G401 (cell line): ENCODE data around the gene APCDD1L. TPM values are rescaled to one million over a fixed set of nuclear protein-coding genes. Genes with fewer than 3 reads are reported as not detected.
"Not testable (repeated sequence)": the region's sequence is repeated elsewhere in the genome, so short reads cannot be mapped to it uniquely, and the experiment has no call there.

Experiments
- DNase-seq: peaks from one replicate; pipeline ENCODE4 v3.0.0-alpha.2; 2015; ENCODE audit warnings: low spot score
- in situ Hi-C: cut with HindIII; loops from 2 replicates; pipeline ENCODE4 v1.10.0; 2016; ENCODE audit warnings: low sequenced_read_pairs, mixed read lengths
- total RNA-seq: library from RNA; depleted of rRNA; stranded (reverse); fragments of >200 nt; shearing (Covaris generic); gene quantifications from 2 replicates; pipeline ENCODE4 v1.2.3, GENCODE V29; 2014

Gene APCDD1L
- total RNA-seq, 1 experiment from 2014 or later = not detected

DNA sequence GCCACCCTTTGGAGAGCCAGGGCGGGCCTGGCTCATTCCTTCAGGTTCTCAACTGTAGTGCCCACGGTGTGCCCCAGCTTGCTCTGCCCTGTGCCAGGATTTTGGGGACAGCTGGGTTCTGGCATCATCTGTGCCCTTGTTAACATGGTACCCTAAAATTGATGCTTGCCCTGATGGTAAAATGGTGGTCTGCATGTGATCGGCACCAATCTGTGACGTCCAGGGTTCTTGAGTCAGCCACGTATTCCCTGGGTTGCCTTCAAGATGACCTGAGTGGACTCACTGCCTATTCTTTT, 31.2 kb upstream of the APCDD1L start:
- no peak for DNase-seq
- in situ Hi-C loops = no loop called here

DNA sequence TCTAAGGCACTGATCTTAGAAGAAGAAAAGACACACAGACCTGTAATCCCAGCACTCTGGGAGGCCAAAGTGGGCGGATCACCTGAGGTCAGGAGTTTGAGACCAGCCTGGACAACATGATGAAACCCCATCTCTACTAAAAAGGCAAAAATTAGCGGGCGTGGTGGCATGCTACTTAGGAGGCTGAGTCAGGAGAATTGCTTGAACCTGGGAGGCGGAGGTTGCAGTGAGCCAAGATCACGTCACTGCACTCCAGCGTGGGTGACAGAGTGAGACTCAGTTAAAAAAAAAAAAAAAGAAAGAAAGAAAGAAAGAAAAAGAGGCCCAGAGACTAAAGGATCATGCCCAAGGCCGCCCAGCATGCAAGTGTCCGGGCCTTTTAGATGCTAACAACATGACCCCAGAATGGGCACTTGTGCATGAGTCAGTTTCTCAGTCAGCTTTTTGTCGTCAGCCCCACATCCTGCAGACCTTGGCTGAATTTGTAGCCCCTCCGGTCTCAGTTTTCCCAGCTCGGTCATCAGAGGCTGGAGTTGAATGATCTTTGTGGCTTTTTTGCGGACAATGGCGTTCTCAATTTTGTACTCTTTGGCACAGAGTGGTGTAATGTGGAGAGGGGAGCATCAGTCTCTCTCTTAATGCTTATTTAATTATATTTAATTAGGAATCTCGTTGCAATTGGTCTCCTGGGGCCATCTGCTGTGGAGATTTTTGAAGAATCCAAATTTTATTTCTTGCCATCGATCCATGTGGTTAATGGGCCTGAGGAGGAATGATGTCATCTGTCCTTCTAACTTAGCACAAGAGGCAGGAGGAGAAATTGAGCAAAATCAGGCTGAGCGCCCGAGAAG, 30.6 kb upstream of the APCDD1L start:
- in situ Hi-C loops = no loop called here
- DNase-seq = no peak

DNA sequence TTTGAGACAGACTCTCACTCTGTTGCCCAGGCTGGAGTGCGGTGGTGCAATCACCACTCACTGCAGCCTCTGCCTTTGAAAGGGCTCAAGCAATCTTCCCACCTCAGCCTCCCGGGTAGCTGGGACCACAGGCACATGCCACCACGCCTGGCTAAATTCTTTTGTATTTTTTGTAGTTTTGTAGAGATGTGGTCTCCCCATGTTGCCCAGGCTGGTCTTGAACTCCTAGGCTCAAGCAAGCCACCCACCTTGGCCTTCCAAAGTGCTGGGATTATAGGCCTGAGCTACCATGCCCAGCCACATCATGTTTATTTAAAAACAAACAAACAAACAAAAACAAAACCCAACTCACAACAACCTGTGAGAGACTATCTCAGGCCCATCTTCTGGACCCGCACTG, 29.7 kb upstream of the APCDD1L start:
- in situ Hi-C loops = no loop called here
- DNase-seq = no peak

DNA sequence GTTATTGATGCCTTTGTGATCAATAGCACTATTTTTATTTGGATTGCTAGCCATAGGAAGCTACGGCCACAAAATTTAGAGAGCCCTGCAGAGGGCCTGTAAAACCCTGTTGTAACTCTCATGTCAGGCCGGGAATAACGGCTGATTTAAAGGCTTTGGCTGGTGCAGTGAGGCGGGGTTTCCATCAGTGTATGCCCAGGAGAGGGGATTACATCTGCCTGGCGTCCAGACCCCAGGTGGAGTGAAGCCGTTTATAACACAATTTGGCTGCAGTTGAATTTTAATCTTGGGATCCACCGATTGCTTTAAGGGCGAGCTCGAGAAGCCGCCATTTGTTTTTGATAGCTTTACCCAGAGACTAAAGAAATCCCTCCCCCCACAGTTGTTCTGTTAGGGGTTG, 29.1 kb upstream of the APCDD1L start:
- DNase-seq = no peak

DNA sequence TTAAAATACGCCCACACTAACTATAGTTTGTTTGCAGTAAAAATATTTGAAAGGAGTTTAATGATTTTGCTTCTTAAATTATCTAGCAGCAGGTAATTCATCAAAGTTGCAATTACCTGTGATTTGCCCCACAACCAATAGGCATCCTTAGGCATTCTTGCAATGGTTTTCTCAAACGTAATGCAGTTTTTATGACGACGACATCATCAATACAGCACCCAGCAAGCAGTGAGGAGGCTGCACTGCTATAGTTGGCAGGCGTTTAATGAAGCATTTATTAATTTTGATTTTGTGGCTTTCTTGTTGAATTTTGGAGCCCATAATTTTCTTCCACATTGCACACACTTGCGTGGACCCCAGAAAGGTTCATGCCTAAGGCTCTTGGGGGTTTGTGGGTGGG, 28.1 kb upstream of the APCDD1L start:
- no peak for DNase-seq
- in situ Hi-C loops = no loop called here

More for the DNA sequence above, 29.1 kb upstream of the APCDD1L start:
- in situ Hi-C loops = no loop called here

DNA sequence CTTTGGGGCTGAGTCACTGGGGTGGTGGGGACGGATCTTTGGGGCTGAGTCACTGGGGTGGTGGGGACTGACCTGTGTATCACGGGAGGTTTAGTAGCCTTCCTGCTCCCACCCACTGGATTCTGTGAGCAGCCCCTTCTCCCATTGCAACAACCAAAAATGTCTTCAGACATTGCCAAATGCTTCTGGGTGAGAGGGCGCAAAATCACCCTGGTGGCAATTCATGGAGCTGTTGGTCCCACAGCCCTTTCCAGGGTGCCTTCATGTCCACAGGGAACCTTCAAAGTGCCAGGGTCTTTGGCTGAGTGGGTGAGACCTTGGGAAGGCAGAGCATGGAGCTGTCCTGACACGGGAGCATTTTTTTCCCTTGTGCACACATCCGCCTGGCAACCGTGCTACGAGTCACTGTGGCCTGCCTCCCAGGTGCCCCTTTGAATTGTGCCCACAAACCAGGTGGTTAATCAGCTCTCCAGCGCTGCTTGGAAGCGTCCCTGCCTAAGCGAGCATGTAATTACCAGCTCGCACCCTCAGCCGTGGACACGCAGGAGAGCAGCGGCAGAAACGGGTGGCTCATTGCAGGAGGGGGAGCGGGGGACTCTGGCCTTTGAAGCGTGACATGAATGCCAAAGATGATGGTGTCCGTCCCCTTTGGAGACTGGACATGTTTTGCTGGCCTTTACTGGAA, 27.4 kb upstream of the APCDD1L start:
- in situ Hi-C loops = no loop called here
- no peak for DNase-seq

DNA sequence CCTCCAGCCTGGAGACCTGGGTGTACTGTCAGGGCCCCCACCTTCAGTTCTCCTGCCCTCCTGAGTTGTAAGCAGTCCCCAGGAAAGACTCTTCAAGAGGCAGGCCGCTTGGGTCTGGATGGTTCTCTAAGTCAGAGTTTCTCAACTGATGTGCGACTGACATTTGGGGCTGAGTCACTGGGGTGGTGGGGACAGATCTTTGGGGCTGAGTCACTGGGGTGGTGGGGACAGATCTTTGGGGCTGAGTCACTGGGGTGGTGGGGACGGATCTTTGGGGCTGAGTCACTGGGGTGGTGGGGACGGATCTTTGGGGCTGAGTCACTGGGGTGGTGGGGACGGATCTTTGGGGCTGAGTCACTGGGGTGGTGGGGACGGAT, 26.8 kb upstream of the APCDD1L start:
- DNase-seq, in situ Hi-C loops: not testable (repeated sequence)

DNA sequence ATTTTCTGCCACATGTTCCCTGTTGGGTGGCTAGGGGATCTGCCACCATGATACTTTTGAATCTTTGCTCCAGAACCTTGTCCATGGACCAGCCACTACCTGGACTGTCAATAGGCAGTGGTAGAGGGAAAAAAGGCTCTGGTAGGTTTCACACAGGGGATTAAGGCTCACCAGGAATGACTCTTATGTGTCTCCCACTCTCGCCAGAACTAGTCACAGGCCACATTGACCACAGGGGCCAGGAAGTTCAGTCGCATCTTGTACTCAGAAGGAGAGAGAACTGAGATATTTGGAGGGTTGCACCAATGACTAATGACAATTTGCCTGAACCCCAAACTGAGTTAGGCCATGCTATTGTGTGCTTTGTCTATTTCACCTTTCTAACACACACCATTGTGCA, 23.6 kb upstream of the APCDD1L start:
- no peak for DNase-seq
- in situ Hi-C loops = no loop called here

DNA sequence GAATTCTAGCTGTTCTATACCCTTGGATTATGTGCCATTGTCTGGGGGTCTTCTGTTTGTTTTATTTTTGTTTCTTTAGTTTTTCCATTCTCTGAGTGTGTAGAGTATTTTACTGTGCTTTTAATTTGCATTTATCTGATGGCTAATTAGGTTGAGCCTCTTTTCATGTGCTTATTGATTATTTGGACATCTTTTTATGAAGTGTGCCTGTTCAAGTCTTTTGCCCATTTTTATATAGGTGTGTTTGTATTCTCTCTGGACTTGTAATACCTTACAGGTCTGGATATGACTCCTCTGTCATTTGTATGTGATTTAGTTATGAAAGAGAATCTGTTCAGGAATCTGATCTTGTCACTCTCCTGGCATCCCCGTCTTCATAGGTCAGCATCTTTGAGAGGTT, 22.6 kb upstream of the APCDD1L start:
- no peak for DNase-seq
- in situ Hi-C loops = no loop called here

DNA sequence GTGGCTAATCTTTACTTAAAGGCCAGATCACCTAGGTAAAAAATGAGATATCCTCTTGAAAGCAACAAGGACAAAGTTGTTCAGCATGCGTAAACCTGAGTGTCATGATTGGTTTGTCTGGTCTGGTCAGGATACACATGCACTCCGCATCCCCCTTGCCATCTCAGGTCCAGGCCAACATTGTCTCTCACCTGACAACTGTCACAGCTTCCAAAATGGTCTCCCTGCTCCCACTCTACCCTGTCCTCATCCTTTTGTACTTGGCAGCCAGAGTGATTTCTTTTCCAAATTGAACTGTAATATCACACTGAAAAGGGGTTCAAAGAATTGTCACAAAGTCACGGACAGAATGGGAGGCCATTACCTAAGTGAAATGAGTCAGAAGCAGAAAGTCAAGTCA, 21.1 kb upstream of the APCDD1L start:
- no peak for DNase-seq
- in situ Hi-C loops = no loop called here

DNA sequence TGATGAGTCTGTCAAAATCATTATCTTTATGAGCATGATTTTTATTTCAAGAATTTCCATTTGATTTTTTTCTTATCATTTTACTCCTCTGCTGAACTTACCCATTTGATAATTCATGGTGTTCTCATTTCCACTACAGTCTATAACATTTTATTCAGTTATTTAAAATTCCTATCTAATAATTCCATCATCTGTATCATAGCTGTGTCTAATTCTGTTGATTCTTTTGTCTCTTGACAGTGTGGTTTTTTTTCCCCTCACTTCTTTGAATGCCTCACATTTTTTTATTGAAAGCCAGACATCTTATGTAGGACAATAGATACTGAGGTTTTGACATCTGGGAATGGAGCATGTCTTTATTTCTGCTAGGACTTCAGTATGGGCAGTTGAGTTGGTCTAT, 16.5 kb upstream of the APCDD1L start:
- in situ Hi-C loops = no loop called here
- DNase-seq = no peak

DNA sequence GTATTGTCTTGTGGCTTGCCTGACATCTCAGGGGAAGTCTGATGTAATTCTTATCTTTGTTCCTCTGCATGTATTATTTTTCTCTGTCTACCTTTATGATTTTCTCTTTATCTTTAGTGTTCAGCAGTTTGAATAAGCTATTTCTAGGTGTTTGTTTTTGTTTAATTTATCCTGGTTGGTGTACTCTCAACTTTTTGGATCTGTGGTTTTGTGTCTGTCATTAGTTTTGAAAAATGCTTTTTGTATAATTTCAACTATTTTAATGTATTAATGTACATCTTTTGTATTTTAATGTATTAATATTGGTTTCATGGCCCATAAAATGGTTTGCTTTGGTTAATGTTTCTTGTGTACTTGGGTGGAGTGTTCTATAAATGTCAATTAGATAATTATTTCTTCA, 15.9 kb upstream of the APCDD1L start:
- in situ Hi-C loops = no loop called here
- DNase-seq = no peak

DNA sequence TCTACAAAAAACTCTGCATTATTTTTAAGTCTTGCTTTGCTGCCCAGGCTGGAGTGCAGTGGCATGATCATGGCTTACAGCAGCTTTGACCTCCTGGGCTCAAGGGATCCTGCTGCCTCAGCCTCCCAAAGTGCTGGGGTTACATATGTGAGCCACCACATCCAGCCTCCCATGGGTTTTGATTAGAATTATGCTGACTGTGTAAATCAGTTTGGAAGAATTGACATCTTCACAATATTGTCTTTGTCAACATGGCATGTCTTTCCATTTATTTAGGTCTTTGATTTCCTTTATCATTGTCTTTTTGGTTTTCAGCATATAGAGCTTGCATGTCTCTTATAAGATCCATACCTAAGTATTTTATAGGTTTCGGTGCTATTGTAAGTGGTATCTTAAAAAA, 13.2 kb upstream of the APCDD1L start:
- in situ Hi-C loops = no loop called here
- DNase-seq = no peak

DNA sequence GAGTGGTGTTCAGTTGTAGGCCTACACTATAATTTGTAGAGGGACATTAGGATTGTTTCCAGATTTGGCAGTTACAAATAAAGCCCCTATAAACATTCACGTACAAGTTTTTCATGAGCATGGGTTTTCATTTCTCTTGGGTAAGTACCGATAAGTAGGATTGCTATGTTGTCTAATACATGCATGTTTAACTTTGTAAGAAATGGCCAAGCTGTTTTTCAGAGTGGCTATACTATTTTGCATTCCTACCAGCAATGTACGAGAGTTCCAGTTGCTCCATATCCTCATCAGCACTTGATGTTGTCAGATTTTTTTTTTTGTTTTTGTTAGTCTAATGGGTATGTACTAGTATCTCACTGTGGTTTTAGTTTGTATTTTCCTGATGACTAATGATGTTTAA, 11.2 kb upstream of the APCDD1L start:
- in situ Hi-C loops = no loop called here
- no peak for DNase-seq

DNA sequence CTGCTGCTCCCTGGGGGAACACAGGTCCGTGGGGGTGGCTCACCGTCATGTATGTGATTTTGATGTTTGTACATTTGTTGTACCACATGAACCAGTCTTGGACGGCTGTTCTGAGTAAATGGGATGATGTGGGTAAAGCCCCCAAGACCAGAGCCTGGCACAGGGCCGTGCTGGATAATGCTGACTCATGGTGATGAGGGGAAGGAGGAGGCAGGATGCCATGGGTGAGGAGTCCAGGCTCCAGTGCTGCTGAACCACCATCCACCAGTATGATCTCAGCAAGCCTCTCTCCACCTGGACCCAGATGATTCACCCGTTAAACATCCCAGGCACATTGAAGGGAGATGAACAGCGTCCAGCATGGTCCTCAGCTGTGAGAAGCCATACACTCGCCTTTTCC, 9.6 kb upstream of the APCDD1L start:
- DNase-seq = no peak

DNA sequence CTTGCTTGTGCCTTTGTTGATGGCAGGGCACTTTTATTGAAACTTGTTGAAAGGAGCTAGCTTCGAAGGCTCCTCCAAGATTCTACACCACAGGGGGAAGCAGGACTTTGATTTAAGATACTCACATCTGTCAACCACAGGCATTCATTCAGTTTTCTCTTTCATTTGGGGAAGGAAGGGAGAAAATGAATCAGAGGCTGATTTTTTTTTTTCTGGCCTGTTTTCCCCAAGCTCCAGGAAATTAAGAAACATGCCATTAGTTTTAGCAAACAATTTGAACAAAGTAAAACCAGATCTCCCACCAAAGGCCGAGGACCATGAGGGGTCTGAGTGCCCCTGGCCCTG, 8.7 kb upstream of the APCDD1L start:
- DNase-seq = no peak
- in situ Hi-C loops = no loop called here

More for the DNA sequence above, 9.6 kb upstream of the APCDD1L start:
- in situ Hi-C loops = no loop called here

DNA sequence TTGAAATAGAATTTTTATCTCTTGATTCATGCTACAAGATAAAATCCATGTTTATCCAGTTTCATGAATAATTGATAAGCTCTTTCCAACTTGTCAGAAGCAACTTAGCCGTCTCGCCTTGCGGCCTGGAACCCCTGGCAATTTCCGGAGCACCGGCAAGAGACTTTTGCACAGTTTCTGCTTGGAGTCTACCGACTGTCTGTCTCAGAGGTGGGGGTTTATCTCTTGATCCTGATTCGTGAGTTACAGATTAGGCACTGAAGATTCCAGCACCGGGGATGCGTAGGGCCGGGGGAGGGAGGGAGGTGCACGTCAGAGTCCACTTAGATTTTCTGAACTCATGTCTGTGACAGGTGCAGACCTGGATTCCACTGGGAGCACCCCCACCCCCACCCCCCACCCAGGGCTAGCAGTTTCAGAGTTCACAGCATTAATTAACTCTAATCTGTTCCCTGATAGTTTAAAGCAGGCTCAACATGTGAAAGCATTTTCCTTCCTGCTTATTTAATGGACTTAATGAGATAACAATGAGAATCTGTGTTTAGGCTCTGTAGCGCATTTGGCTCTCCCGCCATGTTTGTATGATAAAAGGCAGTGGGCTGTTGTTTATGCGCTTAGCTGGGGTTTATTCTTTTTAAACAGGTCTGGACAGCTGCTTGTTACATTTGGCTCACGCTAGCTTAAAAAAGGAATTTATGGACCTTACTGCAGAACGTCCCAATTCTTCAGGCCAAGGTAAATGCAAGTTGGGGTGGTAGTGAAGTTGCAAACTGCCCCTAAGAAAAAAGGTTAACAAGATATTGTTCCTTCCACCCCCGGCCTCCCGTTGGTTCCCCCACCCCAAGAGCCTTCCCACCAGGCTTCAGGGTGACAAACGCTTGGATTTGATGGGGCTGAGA, 8.1 kb upstream of the APCDD1L start:
- DNase-seq = no peak
- in situ Hi-C loops = no loop called here

DNA sequence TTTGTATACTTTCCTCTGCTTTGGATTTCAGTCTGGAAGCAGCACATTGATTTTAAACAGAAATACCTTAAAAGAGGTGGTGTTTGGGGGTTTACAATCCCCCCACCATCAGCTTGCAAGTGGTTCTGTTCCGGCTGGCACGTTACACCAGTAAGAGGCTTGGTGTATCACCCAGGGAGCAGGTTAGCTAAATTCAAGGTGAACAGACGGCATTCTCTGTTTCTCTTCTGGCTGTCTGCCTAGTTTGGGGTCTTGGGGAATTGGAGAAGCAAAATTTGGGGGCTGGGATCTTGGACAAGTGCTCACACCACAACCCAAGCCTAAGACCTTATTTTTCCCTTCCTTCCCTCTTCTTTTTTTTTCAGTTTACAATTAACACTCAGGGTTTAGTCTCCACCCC, 7.5 kb upstream of the APCDD1L start:
- in situ Hi-C loops = no loop called here
- no peak for DNase-seq

DNA sequence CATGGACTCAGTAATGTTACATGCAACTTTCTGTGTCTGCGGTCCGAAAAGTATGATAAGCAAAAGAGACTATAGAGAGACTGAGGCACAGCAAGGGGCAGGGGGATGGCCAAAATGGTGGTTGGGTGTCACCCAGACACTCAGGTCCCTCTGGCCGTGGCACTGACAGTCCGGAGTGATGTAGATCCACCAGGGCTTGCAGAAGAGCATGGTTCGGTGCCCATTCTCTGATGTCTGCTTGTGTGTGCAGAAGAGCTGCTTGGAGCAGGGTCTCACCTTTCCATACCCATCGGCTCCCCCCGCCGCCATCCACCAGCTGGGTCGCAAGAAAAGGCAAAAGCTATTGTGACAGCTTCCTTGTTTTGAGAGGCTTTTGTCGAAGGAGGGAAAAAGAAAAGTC, 6.6 kb upstream of the APCDD1L start:
- no peak for DNase-seq
- in situ Hi-C loops = no loop called here
